Hematopoietic multipotent progenitor cell treated with erythropoietin and hydrocortisone succinate and interleukin-3 and kit ligand, for 4 days (in vitro differentiated cells): ENCODE data around the gene AGPAT3.

Source experiments
- DNase-seq: peaks from one replicate; pipeline ENCODE4 v3.0.0-alpha.2; 2015

Gene AGPAT3

DNA sequence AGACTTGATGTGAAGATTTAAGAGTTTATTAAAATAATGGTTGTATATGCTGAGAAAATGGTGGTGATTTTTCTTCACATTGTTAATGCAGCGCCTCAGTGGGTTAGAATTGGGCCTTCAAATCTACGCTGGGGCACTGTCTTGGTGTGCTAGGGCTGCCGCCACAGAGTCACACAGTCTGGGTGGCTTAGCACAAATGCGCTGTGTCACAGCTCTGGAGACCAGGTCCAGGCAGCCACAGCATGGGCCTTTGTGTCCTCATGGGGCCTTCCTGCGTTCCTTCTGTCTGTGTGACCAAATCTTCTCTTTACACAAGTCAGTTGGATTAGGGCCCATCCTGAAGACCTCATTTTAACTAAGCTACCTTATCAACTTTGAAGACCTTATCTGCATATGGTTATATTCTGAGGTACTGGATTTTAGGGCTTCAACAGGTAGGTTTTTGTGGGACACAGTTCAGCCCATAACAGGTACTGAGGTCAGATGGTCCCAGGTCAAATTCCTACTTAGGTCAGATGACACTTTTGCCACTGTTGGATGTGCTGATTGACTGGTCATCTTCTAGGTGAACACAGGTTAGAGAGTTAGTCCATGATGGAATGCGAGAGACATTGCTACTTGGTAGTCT lies 164.6 kb downstream of the AGPAT3 start:
- peak; percentile 22 for DNase-seq

DNA sequence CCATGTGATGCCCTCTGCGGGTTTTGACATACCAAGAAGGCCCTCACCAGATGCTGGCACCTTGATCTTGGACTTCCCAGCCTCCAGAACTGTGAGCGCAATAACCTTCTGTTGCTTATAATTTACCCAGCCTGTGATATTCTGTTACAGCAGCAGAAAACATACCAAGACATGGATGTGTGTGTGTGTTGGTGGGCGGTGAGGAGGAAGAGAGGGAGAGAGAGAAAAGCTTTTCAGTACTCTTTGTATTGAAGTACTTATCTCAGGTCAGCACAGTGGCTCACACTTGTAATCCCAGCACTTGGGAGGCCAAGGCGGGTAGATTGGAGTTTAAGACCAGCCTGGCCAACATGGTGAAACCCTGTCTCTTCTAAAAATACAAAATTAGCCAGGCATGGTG lies 170.2 kb downstream of the AGPAT3 start:
- DNase-seq = no peak
